HepG2 (cell line): ENCODE results near the gene RGS6.

Experiments
- ATF1 ChIP-seq: IDR thresholded peaks from 2 replicates; pipeline ENCODE4 v1.6.1; 2016; ENCODE audit warnings: mild to moderate bottlenecking, control low read depth
- ATF2 ChIP-seq: sonication (generic); formaldehyde crosslinking; IDR thresholded peaks from 2 replicates; pipeline ENCODE4 v1.4.0; 2020; ENCODE audit warnings: missing genetic modification reagents
- CHD4 ChIP-seq: fragments of 200-600 bp; sonication (generic); IDR thresholded peaks from 2 replicates; pipeline ENCODE4 v1.7.0; 2017; ENCODE audit warnings: mild to moderate bottlenecking, low read length, borderline replicate concordance
- CTCF ChIP-seq: sonication (generic); formaldehyde crosslinking; IDR thresholded peaks from 2 replicates; pipeline ENCODE4 v1.5.0; 2020; ENCODE audit warnings: mild to moderate bottlenecking, missing genetic modification reagents, moderate library complexity
- ESRRA ChIP-seq: sonication (generic); formaldehyde crosslinking; IDR thresholded peaks from 2 replicates; pipeline ENCODE4 v1.5.1; 2020; ENCODE audit warnings: mild to moderate bottlenecking, low read depth, missing genetic modification reagents
- POLR2A ChIP-seq, 2 experiments: IDR thresholded peaks; 2 replicates each; pipeline ENCODE4 v1.6.1; 2011; ENCODE audit warnings: low read depth in 2 of 2, low read length in 2 of 2, mild to moderate bottlenecking in 1 of 2, moderate library complexity in 1 of 2; ENCODE audit not compliant: insufficient read depth in 1 of 2
- SP4 ChIP-seq: sonication (generic); formaldehyde crosslinking; IDR thresholded peaks from 2 replicates; pipeline ENCODE4 v1.8.1; 2023; ENCODE audit warnings: mild to moderate bottlenecking, missing genetic modification reagents
- ZNF121 ChIP-seq: sonication (generic); formaldehyde crosslinking; IDR thresholded peaks from 2 replicates; pipeline ENCODE4 v1.5.0; 2020; ENCODE audit warnings: mild to moderate bottlenecking, missing genetic modification reagents
- ZNF33B ChIP-seq: sonication (generic); formaldehyde crosslinking; IDR thresholded peaks from 2 replicates; pipeline ENCODE4 v1.5.1; 2020; ENCODE audit warnings: mild to moderate bottlenecking, missing genetic modification reagents
- TF ChIP-seq, protein P1 (sequence below), 2 experiments: IDR thresholded peaks; 2 replicates each; pipeline ENCODE4 v1.6.1; 2011 to 2012; ENCODE audit warnings: low read length in 2 of 2, borderline replicate concordance in 1 of 2, low read depth in 1 of 2, mild to moderate bottlenecking in 1 of 2, moderate library complexity in 1 of 2
- TF ChIP-seq, protein P2 (sequence below): sonication (generic); formaldehyde crosslinking; IDR thresholded peaks from 2 replicates; pipeline ENCODE4 v1.4.0; 2020; ENCODE audit warnings: missing genetic modification reagents

GRCh38 chr14:72610831-72611200 lies 678.6 kb downstream of the RGS6 start:
- TF ChIP-seq CTCF (CRISPR knock-in tag) (no peak), ATF1 (no peak), CHD4 (no peak), ATF2 (CRISPR knock-in tag) (no peak), ZNF121 (CRISPR knock-in tag) (no peak), ZNF33B (CRISPR knock-in tag) (no peak), SP4 (CRISPR knock-in tag) (no peak), ESRRA (CRISPR knock-in tag) (no peak), POLR2A (IDR thresholded peaks at IDR 0.05; ENCODE audit: insufficient read depth in 1 of 2, low read depth in 2 of 2, low read length in 2 of 2) (no peak)
- TF ChIP-seq, protein P1, sequence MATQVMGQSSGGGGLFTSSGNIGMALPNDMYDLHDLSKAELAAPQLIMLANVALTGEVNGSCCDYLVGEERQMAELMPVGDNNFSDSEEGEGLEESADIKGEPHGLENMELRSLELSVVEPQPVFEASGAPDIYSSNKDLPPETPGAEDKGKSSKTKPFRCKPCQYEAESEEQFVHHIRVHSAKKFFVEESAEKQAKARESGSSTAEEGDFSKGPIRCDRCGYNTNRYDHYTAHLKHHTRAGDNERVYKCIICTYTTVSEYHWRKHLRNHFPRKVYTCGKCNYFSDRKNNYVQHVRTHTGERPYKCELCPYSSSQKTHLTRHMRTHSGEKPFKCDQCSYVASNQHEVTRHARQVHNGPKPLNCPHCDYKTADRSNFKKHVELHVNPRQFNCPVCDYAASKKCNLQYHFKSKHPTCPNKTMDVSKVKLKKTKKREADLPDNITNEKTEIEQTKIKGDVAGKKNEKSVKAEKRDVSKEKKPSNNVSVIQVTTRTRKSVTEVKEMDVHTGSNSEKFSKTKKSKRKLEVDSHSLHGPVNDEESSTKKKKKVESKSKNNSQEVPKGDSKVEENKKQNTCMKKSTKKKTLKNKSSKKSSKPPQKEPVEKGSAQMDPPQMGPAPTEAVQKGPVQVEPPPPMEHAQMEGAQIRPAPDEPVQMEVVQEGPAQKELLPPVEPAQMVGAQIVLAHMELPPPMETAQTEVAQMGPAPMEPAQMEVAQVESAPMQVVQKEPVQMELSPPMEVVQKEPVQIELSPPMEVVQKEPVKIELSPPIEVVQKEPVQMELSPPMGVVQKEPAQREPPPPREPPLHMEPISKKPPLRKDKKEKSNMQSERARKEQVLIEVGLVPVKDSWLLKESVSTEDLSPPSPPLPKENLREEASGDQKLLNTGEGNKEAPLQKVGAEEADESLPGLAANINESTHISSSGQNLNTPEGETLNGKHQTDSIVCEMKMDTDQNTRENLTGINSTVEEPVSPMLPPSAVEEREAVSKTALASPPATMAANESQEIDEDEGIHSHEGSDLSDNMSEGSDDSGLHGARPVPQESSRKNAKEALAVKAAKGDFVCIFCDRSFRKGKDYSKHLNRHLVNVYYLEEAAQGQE (IDR thresholded peaks at IDR 0.05; ENCODE audit: borderline replicate concordance in 1 of 2, low read depth in 1 of 2, low read length in 2 of 2): no peak
- TF ChIP-seq, protein P2, sequence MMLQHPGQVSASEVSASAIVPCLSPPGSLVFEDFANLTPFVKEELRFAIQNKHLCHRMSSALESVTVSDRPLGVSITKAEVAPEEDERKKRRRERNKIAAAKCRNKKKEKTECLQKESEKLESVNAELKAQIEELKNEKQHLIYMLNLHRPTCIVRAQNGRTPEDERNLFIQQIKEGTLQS (CRISPR knock-in tag): no peak
